Gastroesophageal sphincter (tissue), 3 donors: ENCODE measurements around the gene TEX2.

Source experiments
- EP300 ChIP-seq: sonication (generic); formaldehyde crosslinking; IDR thresholded peaks from one replicate; pipeline ENCODE4 v1.6.1; 2017; ENCODE audit warnings: antibody characterized with exemption, mild to moderate bottlenecking
- POLR2A ChIP-seq, 2 donors: fragments of 450-650 bp; IDR thresholded peaks; one replicate each; pipeline ENCODE4 v1.6.1; 2017; ENCODE audit warnings: antibody characterized with exemption in 2 of 2, mild to moderate bottlenecking in 2 of 2, moderate library complexity in 1 of 2
- TF ChIP-seq, protein P1 (sequence below), 4 experiments: fragments of 200-600 bp in 2 of 4; fragments of 450-650 bp in 2 of 4; sonication (generic) in 1 of 4; IDR thresholded peaks; one replicate each; pipeline ENCODE4 v1.5.1; 2017 to 2019; ENCODE audit warnings: antibody characterized with exemption in 4 of 4, mild to moderate bottlenecking in 2 of 4, moderate library complexity in 2 of 4

DNA sequence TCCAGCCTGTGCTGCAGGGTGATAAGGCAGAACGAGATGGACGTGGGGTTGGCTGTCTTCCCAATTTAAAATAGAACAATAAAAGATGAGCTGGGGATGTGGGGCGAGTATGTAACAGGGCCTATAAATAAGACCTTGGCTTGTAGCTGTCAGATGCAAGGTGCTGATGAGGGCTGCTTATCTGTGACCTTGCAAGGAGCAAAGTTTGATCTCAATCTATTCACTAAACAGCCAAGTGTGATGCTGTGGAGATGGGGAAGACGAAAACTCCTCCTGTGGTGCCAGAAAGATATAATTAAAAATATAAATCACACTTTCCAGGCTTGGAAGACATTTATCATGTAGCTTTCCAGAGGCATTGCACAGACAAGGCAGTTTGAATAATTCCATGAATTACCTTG, 26.7 kb upstream of the TEX2 start:
- TF ChIP-seq, protein P1, sequence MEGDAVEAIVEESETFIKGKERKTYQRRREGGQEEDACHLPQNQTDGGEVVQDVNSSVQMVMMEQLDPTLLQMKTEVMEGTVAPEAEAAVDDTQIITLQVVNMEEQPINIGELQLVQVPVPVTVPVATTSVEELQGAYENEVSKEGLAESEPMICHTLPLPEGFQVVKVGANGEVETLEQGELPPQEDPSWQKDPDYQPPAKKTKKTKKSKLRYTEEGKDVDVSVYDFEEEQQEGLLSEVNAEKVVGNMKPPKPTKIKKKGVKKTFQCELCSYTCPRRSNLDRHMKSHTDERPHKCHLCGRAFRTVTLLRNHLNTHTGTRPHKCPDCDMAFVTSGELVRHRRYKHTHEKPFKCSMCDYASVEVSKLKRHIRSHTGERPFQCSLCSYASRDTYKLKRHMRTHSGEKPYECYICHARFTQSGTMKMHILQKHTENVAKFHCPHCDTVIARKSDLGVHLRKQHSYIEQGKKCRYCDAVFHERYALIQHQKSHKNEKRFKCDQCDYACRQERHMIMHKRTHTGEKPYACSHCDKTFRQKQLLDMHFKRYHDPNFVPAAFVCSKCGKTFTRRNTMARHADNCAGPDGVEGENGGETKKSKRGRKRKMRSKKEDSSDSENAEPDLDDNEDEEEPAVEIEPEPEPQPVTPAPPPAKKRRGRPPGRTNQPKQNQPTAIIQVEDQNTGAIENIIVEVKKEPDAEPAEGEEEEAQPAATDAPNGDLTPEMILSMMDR (IDR thresholded peaks at IDR 0.05): no peak
- TF ChIP-seq EP300 (no peak), POLR2A (IDR thresholded peaks at IDR 0.05) (no peak)
